Measurements from ENCODE around the gene ASCC1.

DNA sequence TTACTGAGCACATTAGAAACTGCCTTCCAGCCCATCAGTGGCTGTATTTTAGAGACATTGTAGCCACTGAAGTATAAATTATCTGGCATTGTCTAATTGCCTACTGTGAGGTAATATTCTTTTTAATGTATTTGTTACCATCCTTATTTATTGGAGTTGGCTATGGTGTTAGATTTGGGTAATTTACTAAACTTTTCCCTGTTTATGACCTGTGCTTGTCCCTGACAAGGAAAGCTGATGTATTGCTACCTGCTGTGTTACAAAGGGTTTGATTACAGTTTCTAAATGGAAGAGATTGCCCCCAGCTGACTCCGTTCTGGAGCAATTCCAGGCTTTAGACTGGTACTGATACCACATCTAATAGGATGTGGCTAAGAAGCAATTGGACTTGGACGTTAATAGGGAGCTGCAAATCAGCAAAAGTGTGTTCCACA, 12.3 kb upstream of the ASCC1 start:
- TF ChIP-seq, protein P1, sequence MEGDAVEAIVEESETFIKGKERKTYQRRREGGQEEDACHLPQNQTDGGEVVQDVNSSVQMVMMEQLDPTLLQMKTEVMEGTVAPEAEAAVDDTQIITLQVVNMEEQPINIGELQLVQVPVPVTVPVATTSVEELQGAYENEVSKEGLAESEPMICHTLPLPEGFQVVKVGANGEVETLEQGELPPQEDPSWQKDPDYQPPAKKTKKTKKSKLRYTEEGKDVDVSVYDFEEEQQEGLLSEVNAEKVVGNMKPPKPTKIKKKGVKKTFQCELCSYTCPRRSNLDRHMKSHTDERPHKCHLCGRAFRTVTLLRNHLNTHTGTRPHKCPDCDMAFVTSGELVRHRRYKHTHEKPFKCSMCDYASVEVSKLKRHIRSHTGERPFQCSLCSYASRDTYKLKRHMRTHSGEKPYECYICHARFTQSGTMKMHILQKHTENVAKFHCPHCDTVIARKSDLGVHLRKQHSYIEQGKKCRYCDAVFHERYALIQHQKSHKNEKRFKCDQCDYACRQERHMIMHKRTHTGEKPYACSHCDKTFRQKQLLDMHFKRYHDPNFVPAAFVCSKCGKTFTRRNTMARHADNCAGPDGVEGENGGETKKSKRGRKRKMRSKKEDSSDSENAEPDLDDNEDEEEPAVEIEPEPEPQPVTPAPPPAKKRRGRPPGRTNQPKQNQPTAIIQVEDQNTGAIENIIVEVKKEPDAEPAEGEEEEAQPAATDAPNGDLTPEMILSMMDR (IDR thresholded peaks at IDR 0.05) = no peak
- no peak for TF ChIP-seq POLR2A (IDR thresholded peaks at IDR 0.05; ENCODE audit: low read depth)

Data from esophagus muscularis mucosa (tissue), 3 donors.